ENCODE results near the gene OPN5.
A peak's percentile ranks its signal among the peaks of the same experiment; 100 is the strongest.

The OPN5 gene

GRCh38 chr6:47773005-47773404, 8.8 kb upstream of the OPN5 start:
- TF ChIP-seq EZH2phosphoT487 (IDR thresholded peaks at IDR 0.05; ENCODE audit: borderline replicate concordance) = no peak
- TF ChIP-seq, protein P1, sequence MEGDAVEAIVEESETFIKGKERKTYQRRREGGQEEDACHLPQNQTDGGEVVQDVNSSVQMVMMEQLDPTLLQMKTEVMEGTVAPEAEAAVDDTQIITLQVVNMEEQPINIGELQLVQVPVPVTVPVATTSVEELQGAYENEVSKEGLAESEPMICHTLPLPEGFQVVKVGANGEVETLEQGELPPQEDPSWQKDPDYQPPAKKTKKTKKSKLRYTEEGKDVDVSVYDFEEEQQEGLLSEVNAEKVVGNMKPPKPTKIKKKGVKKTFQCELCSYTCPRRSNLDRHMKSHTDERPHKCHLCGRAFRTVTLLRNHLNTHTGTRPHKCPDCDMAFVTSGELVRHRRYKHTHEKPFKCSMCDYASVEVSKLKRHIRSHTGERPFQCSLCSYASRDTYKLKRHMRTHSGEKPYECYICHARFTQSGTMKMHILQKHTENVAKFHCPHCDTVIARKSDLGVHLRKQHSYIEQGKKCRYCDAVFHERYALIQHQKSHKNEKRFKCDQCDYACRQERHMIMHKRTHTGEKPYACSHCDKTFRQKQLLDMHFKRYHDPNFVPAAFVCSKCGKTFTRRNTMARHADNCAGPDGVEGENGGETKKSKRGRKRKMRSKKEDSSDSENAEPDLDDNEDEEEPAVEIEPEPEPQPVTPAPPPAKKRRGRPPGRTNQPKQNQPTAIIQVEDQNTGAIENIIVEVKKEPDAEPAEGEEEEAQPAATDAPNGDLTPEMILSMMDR (conservative IDR thresholded peaks at IDR 0.05; ENCODE audit: low read length) = no peak
- Histone ChIP-seq H2AFZ (ENCODE audit: low read length) (no peak overlapping the region), H3K9ac (ENCODE audit: low read depth, low read length, poor library complexity, severe bottlenecking) (no peak overlapping the region), H3K27me3 (ENCODE audit: insufficient read depth, low read length, poor library complexity, severe bottlenecking) (no peaks in the 10 kb centered on the region), H3K9me3 (ENCODE audit: insufficient read depth, low read depth, low read length) (no peaks in the 10 kb centered on the region), H3F3A (ENCODE audit: low read depth) (no peaks in the 10 kb centered on the region), H3K4me2 (ENCODE audit: low read depth, low read length, poor library complexity, severe bottlenecking) (no peak overlapping the region), H3K9me2 (replicated peaks; ENCODE audit: low read depth, low read length) (no peaks in the 10 kb centered on the region), H3K79me2 (ENCODE audit: insufficient read depth, low read length) (no peaks in the 10 kb centered on the region), H3K4me3 (ENCODE audit: low read length, poor library complexity, severe bottlenecking) (no peak overlapping the region), H3K36me3 (ENCODE audit: insufficient read depth, low read length) (no peaks in the 10 kb centered on the region), H4K20me1 (ENCODE audit: insufficient read depth, low read length, poor library complexity, severe bottlenecking) (no peaks in the 10 kb centered on the region), H3K4me1 (ENCODE audit: insufficient read depth, low read length, poor library complexity, severe bottlenecking) (no peaks in the 10 kb centered on the region)

GRCh38 chr6:47780510-47781356, 1.1 kb upstream of the OPN5 start:
- peak overlapping the region; percentile 63 for H3K4me2 ChIP-seq (ENCODE audit: low read depth, low read length, poor library complexity, severe bottlenecking)

DNA sequence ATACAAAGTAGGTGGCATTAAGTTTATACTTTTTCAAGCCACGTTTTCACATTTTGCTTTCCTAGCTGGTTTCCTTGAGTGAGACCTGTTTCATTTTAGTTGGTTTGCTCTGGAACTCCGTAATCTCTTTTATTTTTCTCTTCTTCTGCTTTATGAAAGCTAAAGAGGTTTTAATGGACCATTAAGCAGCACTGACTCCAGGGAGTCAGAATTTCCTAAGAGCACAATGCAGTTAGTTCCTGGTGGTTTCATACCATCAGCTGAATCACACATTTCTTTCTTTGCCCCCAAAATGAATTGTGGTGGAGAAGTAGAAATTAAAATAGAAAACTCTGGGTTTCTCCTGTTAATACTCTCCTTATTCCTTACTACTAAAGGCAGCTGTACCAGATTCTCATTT, 3.4 kb downstream of the OPN5 start:
- TF ChIP-seq EZH2phosphoT487 (IDR thresholded peaks at IDR 0.05; ENCODE audit: borderline replicate concordance) = no peak
- TF ChIP-seq, protein P1 (conservative IDR thresholded peaks at IDR 0.05; ENCODE audit: low read length) = no peak
- no peaks in the 10 kb centered on the region for H3K4me1 ChIP-seq (ENCODE audit: insufficient read depth, low read length, poor library complexity, severe bottlenecking)
- H3K4me3 ChIP-seq (ENCODE audit: low read length, poor library complexity, severe bottlenecking) = no peak overlapping the region

More at GRCh38 chr6:47780510-47781356, 1.1 kb upstream of the OPN5 start:
- TF ChIP-seq, protein P1 (conservative IDR thresholded peaks at IDR 0.05; ENCODE audit: low read length) = peak; percentile 80
- TF ChIP-seq EZH2phosphoT487 (IDR thresholded peaks at IDR 0.05; ENCODE audit: borderline replicate concordance) = no peak
- H4K20me1 ChIP-seq (ENCODE audit: insufficient read depth, low read length, poor library complexity, severe bottlenecking) = no peaks in the 10 kb centered on the region
- no peaks in the 10 kb centered on the region for H3K36me3 ChIP-seq (ENCODE audit: insufficient read depth, low read length)
- H3K9ac ChIP-seq (ENCODE audit: low read depth, low read length, poor library complexity, severe bottlenecking) = no peak overlapping the region
- no peaks in the 10 kb centered on the region for H3K9me2 ChIP-seq (replicated peaks; ENCODE audit: low read depth, low read length)
- H2AFZ ChIP-seq (ENCODE audit: low read length) = peak overlapping the region; percentile 76
- H3K79me2 ChIP-seq (ENCODE audit: insufficient read depth, low read length) = no peaks in the 10 kb centered on the region
- H3K9me3 ChIP-seq (ENCODE audit: insufficient read depth, low read depth, low read length) = no peaks in the 10 kb centered on the region
- no peaks in the 10 kb centered on the region for H3K4me1 ChIP-seq (ENCODE audit: insufficient read depth, low read length, poor library complexity, severe bottlenecking)
- peak overlapping the region; percentile 51 for H3K4me3 ChIP-seq (ENCODE audit: low read length, poor library complexity, severe bottlenecking)
- H3F3A ChIP-seq (ENCODE audit: low read depth) = no peaks in the 10 kb centered on the region
- no peaks in the 10 kb centered on the region for H3K27me3 ChIP-seq (ENCODE audit: insufficient read depth, low read length, poor library complexity, severe bottlenecking)

More for the DNA sequence above, 3.4 kb downstream of the OPN5 start:
- no peaks in the 10 kb centered on the region for H4K20me1 ChIP-seq (ENCODE audit: insufficient read depth, low read length, poor library complexity, severe bottlenecking)
- no peak overlapping the region for H3K9ac ChIP-seq (ENCODE audit: low read depth, low read length, poor library complexity, severe bottlenecking)
- no peaks in the 10 kb centered on the region for H3F3A ChIP-seq (ENCODE audit: low read depth)
- H3K27me3 ChIP-seq (ENCODE audit: insufficient read depth, low read length, poor library complexity, severe bottlenecking) = no peaks in the 10 kb centered on the region
- H2AFZ ChIP-seq (ENCODE audit: low read length) = no peak overlapping the region
- no peaks in the 10 kb centered on the region for H3K79me2 ChIP-seq (ENCODE audit: insufficient read depth, low read length)
- no peaks in the 10 kb centered on the region for H3K9me3 ChIP-seq (ENCODE audit: insufficient read depth, low read depth, low read length)
- H3K4me2 ChIP-seq (ENCODE audit: low read depth, low read length, poor library complexity, severe bottlenecking) = no peak overlapping the region
- H3K9me2 ChIP-seq (replicated peaks; ENCODE audit: low read depth, low read length) = no peaks in the 10 kb centered on the region
- H3K36me3 ChIP-seq (ENCODE audit: insufficient read depth, low read length) = no peaks in the 10 kb centered on the region

All from Loucy (cell line).